Right atrium auricular region (tissue), 2 donors: Measurements from ENCODE around the gene CPLX3. TPM values are rescaled to one million over a fixed set of nuclear protein-coding genes. Genes with fewer than 3 reads are reported as not detected.
"Not testable (repeated sequence)": the region's sequence is repeated elsewhere in the genome, so short reads cannot be mapped to it uniquely, and the experiment has no call there.

Experiments used
- DNase-seq: peaks from one replicate; pipeline ENCODE4 v3.0.0-alpha.2; 2019; ENCODE audit warnings: low spot score
- H3K27ac ChIP-seq, 2 donors: fragments of 200-600 bp; sonication (generic); 1 replicate in 1 of 2; 2 replicates in 1 of 2; pipeline ENCODE4 v1.5.1; 2016 to 2019
- H3K27me3 ChIP-seq, 2 donors: fragments of 200-600 bp; sonication (generic); one replicate each; pipeline versions ENCODE4 v1.5.1 to v1.6.0; 2017 to 2019
- H3K36me3 ChIP-seq: fragments of 200-600 bp; sonication (generic); one replicate; pipeline ENCODE4 v1.5.1; 2016
- H3K4me1 ChIP-seq, 2 donors: fragments of 200-600 bp; sonication (generic); one replicate each; pipeline versions ENCODE4 v1.5.1 to v1.6.0; 2017 to 2019
- H3K4me3 ChIP-seq, 2 donors: fragments of 200-600 bp; sonication (generic); 1 replicate in 1 of 2; 2 replicates in 1 of 2; pipeline ENCODE4 v1.5.1; 2017 to 2019; ENCODE audit warnings: mild to moderate bottlenecking in 1 of 2, moderate library complexity in 1 of 2
- H3K9me3 ChIP-seq, 2 donors: fragments of 200-600 bp; sonication (generic); one replicate each; pipeline ENCODE4 v1.5.1; 2019
- CTCF ChIP-seq, 2 donors: fragments of 200-600 bp; sonication (generic); IDR thresholded peaks; one replicate each; pipeline ENCODE4 v1.5.1; 2019; ENCODE audit warnings: antibody characterized with exemption in 2 of 2
- total RNA-seq, 2 donors: library from RNA; depleted of rRNA; stranded (reverse); fragments of >200 nt; gene quantifications; one replicate each; pipeline ENCODE4 v1.1.0, GENCODE V29; 2016

The CPLX3 gene
- total RNA-seq, 2 donors from 2014 or later, result 1.1 to 10.8 TPM

GRCh38 chr15:74784426-74785193, 41.8 kb upstream of the CPLX3 start:
- Histone ChIP-seq H3K36me3 (no peaks in the 10 kb centered on the region), H3K4me1 (peaks cover 0 to 91% of the 10 kb centered on the region in 2 donors), H3K27ac (peak overlapping the region; percentile 91 to 92), H3K4me3 (peak overlapping the region in 1 of 2 donors; percentile 80), H3K9me3 (no peaks in the 10 kb centered on the region), H3K27me3 (no peaks in the 10 kb centered on the region)
- TF ChIP-seq CTCF (IDR thresholded peaks at IDR 0.05), result no peak
- no peak for DNase-seq

GRCh38 chr15:74785194-74786032, 41.0 kb upstream of the CPLX3 start:
- Histone ChIP-seq H3K4me3 (no peak overlapping the region), H3K27ac (peak overlapping the region; percentile 91 to 92), H3K27me3 (no peaks in the 10 kb centered on the region), H3K9me3 (no peaks in the 10 kb centered on the region), H3K36me3 (no peaks in the 10 kb centered on the region), H3K4me1 (peaks cover 0 to 93% of the 10 kb centered on the region in 2 donors)
- no peak for TF ChIP-seq CTCF (IDR thresholded peaks at IDR 0.05)
- DNase-seq, result no peak

GRCh38 chr15:74786081-74786480, 40.3 kb upstream of the CPLX3 start:
- DNase-seq, H3K27me3 ChIP-seq, H3K4me3 ChIP-seq, H3K36me3 ChIP-seq, H3K9me3 ChIP-seq: not testable (repeated sequence)
- Histone ChIP-seq H3K27ac (peak overlapping the region; percentile 91 to 92), H3K4me1 (peaks cover 0 to 93% of the 10 kb centered on the region in 2 donors)

GRCh38 chr15:74786551-74787165, 39.8 kb upstream of the CPLX3 start:
- H3K27ac ChIP-seq, result peak overlapping the region; percentile 91 to 92
- peaks cover 0 to 93% of the 10 kb centered on the region in 2 donors for H3K4me1 ChIP-seq
- H3K4me3 ChIP-seq, result no peak overlapping the region
- no peaks in the 10 kb centered on the region for H3K9me3 ChIP-seq
- no peaks in the 10 kb centered on the region for H3K27me3 ChIP-seq
- no peak for TF ChIP-seq CTCF (IDR thresholded peaks at IDR 0.05)
- H3K36me3 ChIP-seq, result no peaks in the 10 kb centered on the region
- no peak for DNase-seq

- H3K27ac ChIP-seq, result peak overlapping the region; percentile 91 to 92
- no peak overlapping the region for H3K4me3 ChIP-seq
- no peaks in the 10 kb centered on the region for H3K27me3 ChIP-seq
- peak; percentile 84 for DNase-seq
- H3K9me3 ChIP-seq, result no peaks in the 10 kb centered on the region
- H3K4me1 ChIP-seq, result peaks cover 0 to 100% of the 10 kb centered on the region in 2 donors
- peak in 1 of 2 donors; percentile 62 for TF ChIP-seq CTCF (IDR thresholded peaks at IDR 0.05)
- H3K36me3 ChIP-seq, result no peaks in the 10 kb centered on the region
These were observed 39.0 kb upstream of the CPLX3 start for GRCh38 chr15:74787251-74788041.
